Tibial nerve (tissue), 4 donors: Measurements from ENCODE around the gene ASCL5. TPM values are rescaled to one million over a fixed set of nuclear protein-coding genes. Genes with fewer than 3 reads are reported as not detected.
A peak's percentile ranks its signal among the peaks of the same experiment; 100 is the strongest.

Source experiments
- DNase-seq, 2 donors: peaks; one replicate each; pipeline ENCODE4 v3.0.0-alpha.2; 2019; ENCODE audit warnings: low spot score in 2 of 2
- H3K27ac ChIP-seq, 4 donors: fragments of 200-600 bp; sonication (generic) in 3 of 4; one replicate each; pipeline ENCODE4 v1.5.1; 2017 to 2019; ENCODE audit warnings: mild to moderate bottlenecking in 1 of 4
- H3K27me3 ChIP-seq, 2 donors: fragments of 200-600 bp; sonication (generic) in 1 of 2; one replicate each; pipeline versions ENCODE4 v1.5.1 to v1.6.0; 2017 to 2019
- H3K36me3 ChIP-seq, 3 donors: fragments of 200-600 bp; sonication (generic); one replicate each; pipeline ENCODE4 v1.5.1; 2018 to 2019
- H3K4me1 ChIP-seq, 4 donors: fragments of 200-600 bp; sonication (generic) in 3 of 4; one replicate each; pipeline ENCODE4 v1.5.1; 2017 to 2019
- H3K4me3 ChIP-seq, 4 donors: fragments of 200-600 bp; sonication (generic) in 3 of 4; one replicate each; pipeline ENCODE4 v1.5.1; 2017 to 2019; ENCODE audit warnings: mild to moderate bottlenecking in 1 of 4, moderate library complexity in 1 of 4
- H3K9me3 ChIP-seq, 4 donors: fragments of 200-600 bp; sonication (generic) in 3 of 4; one replicate each; pipeline ENCODE4 v1.5.1; 2017 to 2019
- CTCF ChIP-seq, 5 experiments: fragments of 200-600 bp in 3 of 5; fragments of 450-650 bp in 2 of 5; sonication (generic) in 3 of 5; IDR thresholded peaks; one replicate each; pipeline ENCODE4 v1.5.1; 2016 to 2019; ENCODE audit warnings: antibody characterized with exemption in 5 of 5, mild to moderate bottlenecking in 3 of 5, moderate library complexity in 2 of 5
- EP300 ChIP-seq, 2 donors: sonication (generic); formaldehyde crosslinking; IDR thresholded peaks; one replicate each; pipeline ENCODE4 v1.6.1; 2017; ENCODE audit warnings: antibody characterized with exemption in 2 of 2, mild to moderate bottlenecking in 1 of 2
- POLR2A ChIP-seq, 2 donors: fragments of 450-650 bp; IDR thresholded peaks; one replicate each; pipeline ENCODE4 v1.6.1; 2017; ENCODE audit warnings: antibody characterized with exemption in 2 of 2, mild to moderate bottlenecking in 2 of 2, moderate library complexity in 2 of 2
- WGBS, 2 donors: methylation state at CpG; one replicate each; pipeline ENCODE4 v1.1.5; 2018; 5-methylcytosine and 5-hydroxymethylcytosine counted together
- total RNA-seq, 4 donors: library from RNA; depleted of rRNA; stranded (reverse); fragments of >200 nt; gene quantifications; one replicate each; pipeline ENCODE4 v1.1.0, GENCODE V29; 2016

ASCL5 gene
- total RNA-seq, 4 donors from 2014 or later: not detected

GRCh38 chr1:201116091-201116490 is 10.9 kb downstream of the ASCL5 start:
- Histone ChIP-seq H3K4me1 (peaks cover 0 to 23% (median 1%) of the 10 kb centered on the region in 4 donors), H3K9me3 (no peaks in the 10 kb centered on the region), H3K27ac (no peak overlapping the region), H3K4me3 (no peak overlapping the region), H3K36me3 (no peaks in the 10 kb centered on the region), H3K27me3 (peaks cover 0 to 27% of the 10 kb centered on the region in 2 donors)
- TF ChIP-seq EP300 (IDR thresholded peaks at IDR 0.05) (no peak), POLR2A (IDR thresholded peaks at IDR 0.05) (no peak), CTCF (IDR thresholded peaks at IDR 0.05) (no peak)
- WGBS, 2 donors: 91 to 98% methylated on average over 2 of the region's 2 CpGs
- no peak for DNase-seq

GRCh38 chr1:201115390-201115937 is 11.5 kb downstream of the ASCL5 start:
- no peaks in the 10 kb centered on the region for H3K9me3 ChIP-seq
- TF ChIP-seq POLR2A (IDR thresholded peaks at IDR 0.05): no peak
- TF ChIP-seq CTCF (IDR thresholded peaks at IDR 0.05): no peak
- no peak for TF ChIP-seq EP300 (IDR thresholded peaks at IDR 0.05)
- peaks cover 0 to 27% of the 10 kb centered on the region in 2 donors for H3K27me3 ChIP-seq
- 98 to 99% methylated on average over 19 to 20 of the region's 25 CpGs for WGBS, 2 donors
- no peak overlapping the region for H3K27ac ChIP-seq
- H3K4me1 ChIP-seq: peaks cover 0 to 23% (median 1%) of the 10 kb centered on the region in 4 donors
- H3K4me3 ChIP-seq: peak overlapping the region in 1 of 4 donors; percentile 65
- DNase-seq: no peak
- H3K36me3 ChIP-seq: no peaks in the 10 kb centered on the region

- peak; percentile 77 to 87 for DNase-seq
- Histone ChIP-seq H3K36me3 (no peaks in the 10 kb centered on the region), H3K9me3 (no peaks in the 10 kb centered on the region), H3K27me3 (peaks cover 0 to 20% of the 10 kb centered on the region in 2 donors), H3K4me1 (peaks cover 0 to 18% (median 1%) of the 10 kb centered on the region in 4 donors), H3K4me3 (peak overlapping the region; percentile 30 to 68 (median 66)), H3K27ac (peak overlapping the region in 2 of 4 donors; percentile 45 to 57)
- WGBS, 2 donors: 2 to 3% methylated on average over 38 to 49 of the region's 88 CpGs
- TF ChIP-seq CTCF (IDR thresholded peaks at IDR 0.05) (peak; percentile 79 to 92 (median 85)), POLR2A (IDR thresholded peaks at IDR 0.05) (no peak), EP300 (IDR thresholded peaks at IDR 0.05) (peak in 1 of 2 donors; percentile 54)
Observed at GRCh38 chr1:201114245-201115131, 12.5 kb downstream of the ASCL5 start.

- Histone ChIP-seq H3K9me3 (no peaks in the 10 kb centered on the region), H3K4me1 (peaks cover 0 to 15% (median 1%) of the 10 kb centered on the region in 4 donors), H3K36me3 (no peaks in the 10 kb centered on the region), H3K27ac (peak overlapping the region in 1 of 4 donors; percentile 57), H3K27me3 (peaks cover 0 to 20% of the 10 kb centered on the region in 2 donors), H3K4me3 (peak overlapping the region in 2 of 4 donors; percentile 65 to 68)
- no peak for TF ChIP-seq POLR2A (IDR thresholded peaks at IDR 0.05)
- DNase-seq: no peak
- 39 to 40% methylated on average over 17 of the region's 17 CpGs for WGBS, 2 donors
Observed at GRCh38 chr1:201113451-201114244, 13.3 kb downstream of the ASCL5 start.

- no peak overlapping the region for H3K27ac ChIP-seq
- no peak overlapping the region for H3K4me3 ChIP-seq
- H3K36me3 ChIP-seq: no peaks in the 10 kb centered on the region
- H3K4me1 ChIP-seq: peaks cover 0 to 15% (median 1%) of the 10 kb centered on the region in 4 donors
- no peak for DNase-seq
- 90 to 96% methylated on average over 3 of the region's 3 CpGs for WGBS, 2 donors
- peaks cover 0 to 20% of the 10 kb centered on the region in 2 donors for H3K27me3 ChIP-seq
- TF ChIP-seq CTCF (IDR thresholded peaks at IDR 0.05) (no peak), POLR2A (IDR thresholded peaks at IDR 0.05) (no peak), EP300 (IDR thresholded peaks at IDR 0.05) (no peak)
- H3K9me3 ChIP-seq: no peaks in the 10 kb centered on the region
Observed at GRCh38 chr1:201112926-201113325, 14.1 kb downstream of the ASCL5 start.
